ENCODE data around the gene PRKD1. TPM values are rescaled to one million over a fixed set of nuclear protein-coding genes. Genes with fewer than 3 reads are reported as not detected.

The PRKD1 gene
- total and polyA plus RNA-seq, 11 donors = 0.99 to 8.8 (median 3.6) TPM

- TF ChIP-seq CTCF (IDR thresholded peaks at IDR 0.05) (no peak), POLR2A (IDR thresholded peaks at IDR 0.05) (no peak)
- Histone ChIP-seq H3K4me1 (no peaks in the 10 kb centered on the region), H3K27ac (no peak overlapping the region), H3K27me3 (no peaks in the 10 kb centered on the region), H3K4me3 (no peak overlapping the region), H3K9me3 (peaks cover 0 to 5% (median 0%) of the 10 kb centered on the region in 12 donors), H3K36me3 (no peaks in the 10 kb centered on the region)
- ATAC-seq = no peak
- DNase-seq = no peak
- intact Hi-C loops (cut with DNase I) = no loop called here
- WGBS, 4 donors = 90 to 96% (median 94%) methylated on average over 4 of the region's 4 CpGs
Observed at GRCh38 chr14:29900609-29901350, 26.9 kb downstream of the PRKD1 start.

- peaks cover 0 to 5% (median 0%) of the 10 kb centered on the region in 12 donors for H3K4me1 ChIP-seq
- no peak overlapping the region for H3K27ac ChIP-seq
- H3K36me3 ChIP-seq = no peaks in the 10 kb centered on the region
- no peak overlapping the region for H3K4me3 ChIP-seq
- intact Hi-C loops (cut with DNase I) = no loop called here
- no peaks in the 10 kb centered on the region for H3K27me3 ChIP-seq
- WGBS, 4 donors = 78 to 89% (median 80%) methylated on average over 2 of the region's 2 CpGs
- peaks cover 0 to 5% (median 0%) of the 10 kb centered on the region in 12 donors for H3K9me3 ChIP-seq
- ATAC-seq (no peak), DNase-seq (no peak)
- TF ChIP-seq CTCF (IDR thresholded peaks at IDR 0.05) (no peak), POLR2A (IDR thresholded peaks at IDR 0.05) (no peak)
Observed at GRCh38 chr14:29898470-29898869, 29.2 kb downstream of the PRKD1 start.

- Histone ChIP-seq H3K4me1 (peaks cover 0 to 5% (median 0%) of the 10 kb centered on the region in 12 donors), H3K36me3 (no peaks in the 10 kb centered on the region), H3K4me3 (no peak overlapping the region), H3K27me3 (no peaks in the 10 kb centered on the region), H3K27ac (no peak overlapping the region), H3K9me3 (peaks cover 0 to 5% (median 0%) of the 10 kb centered on the region in 12 donors)
- no peak for TF ChIP-seq CTCF (IDR thresholded peaks at IDR 0.05)
- TF ChIP-seq POLR2A (IDR thresholded peaks at IDR 0.05) = no peak
- no peak for DNase-seq
- ATAC-seq = no peak
- intact Hi-C loops (cut with DNase I) = no loop called here
- WGBS, 4 donors = 84 to 91% (median 89%) methylated on average over 1 of the region's 1 CpG
Observed at GRCh38 chr14:29897181-29897580, 30.5 kb downstream of the PRKD1 start.

- TF ChIP-seq CTCF (IDR thresholded peaks at IDR 0.05) (no peak), POLR2A (IDR thresholded peaks at IDR 0.05) (no peak)
- DNase-seq (no peak), ATAC-seq (no peak)
- Histone ChIP-seq H3K9me3 (peaks cover 0 to 5% (median 0%) of the 10 kb centered on the region in 12 donors), H3K4me1 (peaks cover 0 to 5% (median 0%) of the 10 kb centered on the region in 12 donors), H3K27me3 (no peaks in the 10 kb centered on the region), H3K4me3 (no peak overlapping the region), H3K36me3 (no peaks in the 10 kb centered on the region), H3K27ac (no peak overlapping the region)
- intact Hi-C loops (cut with DNase I) = no loop called here
- 90 to 93% (median 92%) methylated on average over 4 of the region's 4 CpGs for whole genome bisulfite sequencing, 4 donors
Observed at GRCh38 chr14:29896354-29896821, 31.3 kb downstream of the PRKD1 start.
